Right lobe of liver (tissue), 6 donors: ENCODE data around the gene MBTPS2. TPM values are rescaled to one million over a fixed set of nuclear protein-coding genes. Genes with fewer than 3 reads are reported as not detected.
A peak's percentile ranks its signal among the peaks of the same experiment; 100 is the strongest.

Experiments used
- ATAC-seq, 4 donors: fragments of 200-7000 bp; cut with Tn5 transposase; one replicate each; pipeline ENCODE4 v1.9.1; 2020; ENCODE audit warnings: mild to moderate bottlenecking in 4 of 4, moderate library complexity in 4 of 4
- DNase-seq, 3 donors: peaks; one replicate each; pipeline ENCODE4 v3.0.0-alpha.2; 2020
- H3K27ac ChIP-seq, 3 donors: fragments of 200-600 bp; one replicate each; pipeline ENCODE4 v1.8.0; 2022
- H3K27me3 ChIP-seq, 2 donors: fragments of 200-600 bp; one replicate each; pipeline ENCODE4 v1.8.0; 2022
- H3K36me3 ChIP-seq, 4 donors: fragments of 200-600 bp; sonication (generic) in 1 of 4; one replicate each; pipeline versions ENCODE4 v1.5.1 to v1.8.0; 2017 to 2022; ENCODE audit warnings: control low read depth in 1 of 4
- H3K4me1 ChIP-seq, 4 donors: fragments of 200-600 bp; sonication (generic) in 1 of 4; one replicate each; pipeline versions ENCODE4 v1.5.1 to v1.8.0; 2017 to 2022; ENCODE audit warnings: control low read depth in 1 of 4
- H3K4me3 ChIP-seq, 3 donors: fragments of 200-600 bp; one replicate each; pipeline ENCODE4 v1.8.0; 2022
- H3K9me3 ChIP-seq, 4 donors: fragments of 200-600 bp; sonication (generic) in 1 of 4; one replicate each; pipeline versions ENCODE4 v1.5.1 to v1.8.0; 2017 to 2022; ENCODE audit warnings: control low read depth in 1 of 4
- CTCF ChIP-seq, 4 donors: fragments of 200-600 bp in 3 of 4; fragments of 450-650 bp in 1 of 4; IDR thresholded peaks; one replicate each; pipeline versions ENCODE4 v1.5.1 to v1.8.0; 2016 to 2022; ENCODE audit warnings: antibody characterized with exemption in 4 of 4, mild to moderate bottlenecking in 2 of 4
- POLR2A ChIP-seq: fragments of 450-650 bp; IDR thresholded peaks from one replicate; pipeline ENCODE4 v1.6.1; 2017; ENCODE audit warnings: antibody characterized with exemption, mild to moderate bottlenecking
- WGBS: methylation state at CpG from one replicate; pipeline ENCODE4 v1.1.6; 2018; ENCODE audit warnings: low coverage, low lambda C conversion rate; ENCODE audit not compliant: insufficient coverage; ENCODE audit errors: missing lambda C conversion rate; 5-methylcytosine and 5-hydroxymethylcytosine counted together
- intact Hi-C, 2 donors: fragments of 100-400 bp; cut with DNase I; formaldehyde crosslinking; loops; one replicate each; pipeline versions ENCODE4 v1.11.2 to v1.14.1; 2022
- total RNA-seq, 6 experiments: library from RNA; depleted of rRNA in 2 of 6; stranded (reverse); fragments of >200 nt in 2 of 6; fragmentation: NEBNext Ultra II Directional in 3 of 6; extraction: Animal tissue kit (Norgen Biotek cat#: 25700) in 3 of 6; gene quantifications; one replicate each; pipeline versions ENCODE4 v1.1.0 to v1.2.4, GENCODE V29; 2016 to 2023
- donor health status: DM: no; HTN: yes; CAD: no.
- donor health status: DM: no; HTN: no; CAD: no.
- donor health status: DM: no; HTN: no; CAD: no.
- donor health status: DM: no; HTN: yes; CAD: no.
- donor health status: DM: no; HTN: yes; CAD: no.

The MBTPS2 gene
- total RNA-seq, 6 experiments from 2014 or later, result 10.0 to 13.6 (median 11.0) TPM

- no peaks in the 10 kb centered on the region for H3K36me3 ChIP-seq
- DNase-seq (no peak), ATAC-seq (no peak)
- TF ChIP-seq CTCF (IDR thresholded peaks at IDR 0.05) (no peak), POLR2A (no peak)
- H3K27me3 ChIP-seq, result no peaks in the 10 kb centered on the region
- H3K4me3 ChIP-seq, result no peak overlapping the region
- no peaks in the 10 kb centered on the region for H3K4me1 ChIP-seq
- no peaks in the 10 kb centered on the region for H3K9me3 ChIP-seq
- 45% methylated on average over 2 of the region's 2 CpGs for WGBS
- intact Hi-C loops, result no loop called here
- no peak overlapping the region for H3K27ac ChIP-seq
Observed at GRCh38 chrX:21837056-21837455, 2.4 kb upstream of the MBTPS2 start.

GRCh38 chrX:21838937-21839333 is 482 bp upstream of the MBTPS2 start:
- H3K4me3 ChIP-seq, result peak overlapping the region; percentile 53 to 67 (median 62)
- no peaks in the 10 kb centered on the region for H3K9me3 ChIP-seq
- no peaks in the 10 kb centered on the region for H3K36me3 ChIP-seq
- intact Hi-C loops, result no loop called here
- peaks cover 0 to 3% (median 0%) of the 10 kb centered on the region in 4 donors for H3K4me1 ChIP-seq
- WGBS, result 19% methylated on average over 4 of the region's 4 CpGs
- ATAC-seq (peak; percentile 10 to 65 (median 38)), DNase-seq (no peak)
- peak overlapping the region; percentile 69 to 79 (median 75) for H3K27ac ChIP-seq
- H3K27me3 ChIP-seq, result no peaks in the 10 kb centered on the region
- TF ChIP-seq CTCF (IDR thresholded peaks at IDR 0.05), result no peak
- no peak for TF ChIP-seq POLR2A

- H3K9me3 ChIP-seq, result no peaks in the 10 kb centered on the region
- H3K36me3 ChIP-seq, result no peaks in the 10 kb centered on the region
- ATAC-seq (no peak), DNase-seq (no peak)
- no peaks in the 10 kb centered on the region for H3K27me3 ChIP-seq
- peaks cover 0 to 3% (median 0%) of the 10 kb centered on the region in 4 donors for H3K4me1 ChIP-seq
- TF ChIP-seq CTCF (IDR thresholded peaks at IDR 0.05), result no peak
- no peak for TF ChIP-seq POLR2A
- H3K4me3 ChIP-seq, result peak overlapping the region; percentile 53 to 67 (median 62)
- intact Hi-C loops, result no loop called here
- H3K27ac ChIP-seq, result peak overlapping the region; percentile 69 to 79 (median 75)
- 12% methylated on average over 6 of the region's 6 CpGs for WGBS
Observed at GRCh38 chrX:21840193-21840545, 752 bp downstream of the MBTPS2 start.

- 22% methylated on average over 5 of the region's 5 CpGs for WGBS
- intact Hi-C loops, result no loop called here
- no peaks in the 10 kb centered on the region for H3K9me3 ChIP-seq
- TF ChIP-seq CTCF (IDR thresholded peaks at IDR 0.05), result no peak
- no peak for TF ChIP-seq POLR2A
- H3K4me1 ChIP-seq, result peaks cover 0 to 3% (median 0%) of the 10 kb centered on the region in 4 donors
- peaks cover 0 to 12% (median 0%) of the 10 kb centered on the region in 4 donors for H3K36me3 ChIP-seq
- DNase-seq (no peak), ATAC-seq (peak in 2 of 4 donors; percentile 13 to 36)
- no peak overlapping the region for H3K27ac ChIP-seq
- H3K27me3 ChIP-seq, result no peaks in the 10 kb centered on the region
- no peak overlapping the region for H3K4me3 ChIP-seq
Observed at GRCh38 chrX:21843179-21843578, 3.8 kb downstream of the MBTPS2 start.

- DNase-seq (no peak), ATAC-seq (no peak)
- Histone ChIP-seq H3K36me3 (peaks cover 0 to 12% (median 0%) of the 10 kb centered on the region in 4 donors), H3K4me1 (peaks cover 0 to 3% (median 0%) of the 10 kb centered on the region in 4 donors), H3K27me3 (no peaks in the 10 kb centered on the region), H3K27ac (no peak overlapping the region), H3K4me3 (no peak overlapping the region), H3K9me3 (no peaks in the 10 kb centered on the region)
- TF ChIP-seq POLR2A (no peak), CTCF (IDR thresholded peaks at IDR 0.05) (no peak)
- whole genome bisulfite sequencing, result 78% methylated on average over 6 of the region's 6 CpGs
- intact Hi-C loops, result no loop called here
Observed at GRCh38 chrX:21845096-21845495, 5.7 kb downstream of the MBTPS2 start.
